GM23338 (cell line): ENCODE measurements around the gene PRSS23. TPM values are rescaled to one million over a fixed set of nuclear protein-coding genes. Genes with fewer than 3 reads are reported as not detected.
A peak's percentile ranks its signal among the peaks of the same experiment; 100 is the strongest.
"Not testable (repeated sequence)": the region's sequence is repeated elsewhere in the genome, so short reads cannot be mapped to it uniquely, and the experiment has no call there.

Experiments
- ATAC-seq: fragments of 200-7000 bp; cut with Tn5 transposase; 3 replicates; pipeline ENCODE4 v1.9.1; 2020
- DNase-seq: peaks from one replicate; pipeline ENCODE4 v3.0.0-alpha.2; 2015; ENCODE audit warnings: low spot score
- H2AFZ ChIP-seq: fragments of 200-600 bp; sonication (generic); 2 replicates; pipeline ENCODE4 v1.8.0; 2016; ENCODE audit warnings: antibody characterized with exemption, mild to moderate bottlenecking, moderate library complexity
- H3F3A ChIP-seq: fragments of 200-600 bp; sonication (generic); replicated peaks from 2 replicates; pipeline ENCODE4 v1.8.0; 2017; ENCODE audit warnings: antibody characterized with exemption, mixed run types, low read depth
- H3K27ac ChIP-seq: fragments of 200-600 bp; sonication (generic); 2 replicates; pipeline ENCODE4 v1.6.1; 2016; ENCODE audit warnings: low read depth
- H3K27me3 ChIP-seq: fragments of 200-600 bp; sonication (generic); 2 replicates; pipeline ENCODE4 v1.8.0; 2016; ENCODE audit warnings: mild to moderate bottlenecking, mixed run types, moderate library complexity; ENCODE audit not compliant: insufficient read depth
- H3K36me3 ChIP-seq: fragments of 200-600 bp; sonication (generic); 2 replicates; pipeline ENCODE4 v1.8.0; 2016; ENCODE audit warnings: mild to moderate bottlenecking; ENCODE audit not compliant: insufficient read depth
- H3K4me1 ChIP-seq: fragments of 200-600 bp; sonication (generic); 2 replicates; pipeline ENCODE4 v1.8.0; 2016; ENCODE audit warnings: mild to moderate bottlenecking, moderate library complexity; ENCODE audit not compliant: insufficient read depth
- H3K4me2 ChIP-seq: fragments of 200-600 bp; sonication (generic); 2 replicates; pipeline ENCODE4 v1.7.1; 2017; ENCODE audit warnings: mixed run types
- H3K4me3 ChIP-seq: fragments of 200-600 bp; sonication (generic); 2 replicates; pipeline ENCODE4 v1.6.1; 2016; ENCODE audit warnings: mixed run types
- H3K79me2 ChIP-seq: fragments of 200-600 bp; sonication (generic); replicated peaks from 2 replicates; pipeline ENCODE4 v1.8.0; 2017; ENCODE audit warnings: mild to moderate bottlenecking; ENCODE audit not compliant: insufficient read depth
- H3K9me2 ChIP-seq: fragments of 200-600 bp; sonication (generic); 2 replicates; pipeline ENCODE4 v1.8.0; 2017; ENCODE audit not compliant: insufficient read depth
- H4K20me1 ChIP-seq: fragments of 200-600 bp; sonication (generic); replicated peaks from 2 replicates; pipeline ENCODE4 v1.8.0; 2017; ENCODE audit warnings: mild to moderate bottlenecking; ENCODE audit not compliant: insufficient read depth
- H3K27ac Mint-ChIP-seq: 2 replicates; pipeline ENCODE4 v1.8.0; 2020; ENCODE audit warnings: inconsistent platforms, mild to moderate bottlenecking, moderate library complexity, mixed read lengths
- H3K27me3 Mint-ChIP-seq: 3 replicates; pipeline ENCODE4 v1.8.0; 2022; ENCODE audit warnings: low read depth, mild to moderate bottlenecking, moderate library complexity, mixed read lengths, inconsistent platforms; ENCODE audit not compliant: insufficient read depth, poor library complexity
- H3K36me3 Mint-ChIP-seq: 3 replicates; pipeline ENCODE4 v1.8.0; 2021; ENCODE audit warnings: low read depth, mild to moderate bottlenecking, inconsistent platforms, moderate library complexity, mixed read lengths
- H3K4me1 Mint-ChIP-seq: 3 replicates; pipeline ENCODE4 v1.8.0; 2020; ENCODE audit warnings: mild to moderate bottlenecking, inconsistent platforms, mixed read lengths
- H3K4me3 Mint-ChIP-seq: 3 replicates; pipeline ENCODE4 v1.8.0; 2021; ENCODE audit warnings: moderate library complexity, mild to moderate bottlenecking, inconsistent platforms, mixed read lengths
- H3K9me3 Mint-ChIP-seq: 3 replicates; pipeline ENCODE4 v1.8.0; 2020; ENCODE audit warnings: moderate library complexity, mild to moderate bottlenecking, inconsistent platforms, mixed read lengths
- CTCF ChIP-seq, 2 experiments: fragments of 200-600 bp in 1 of 2; sonication (generic) in 1 of 2; conservative IDR thresholded peaks; 2 replicates each; pipeline versions ENCODE4 v1.5.1 to v1.6.1; 2016 to 2017; ENCODE audit warnings: antibody characterized with exemption in 2 of 2, low read depth in 2 of 2, mild to moderate bottlenecking in 2 of 2, moderate library complexity in 1 of 2
- JUNB ChIP-seq: IDR thresholded peaks from one replicate; pipeline ENCODE4 v1.6.1; 2016; ENCODE audit warnings: antibody characterized with exemption; ENCODE audit not compliant: unreplicated experiment
- STAT1 ChIP-seq: IDR thresholded peaks from one replicate; pipeline ENCODE4 v1.6.1; 2016; ENCODE audit warnings: antibody characterized with exemption; ENCODE audit not compliant: unreplicated experiment
- ZNF114 ChIP-seq: fragments of 250-450 bp; sonication (Bioruptor Pico); IDR thresholded peaks from 2 replicates; pipeline ENCODE4 v1.5.0; 2020; ENCODE audit warnings: mild to moderate bottlenecking, moderate library complexity
- ZNF462 ChIP-seq: fragments of 250-450 bp; sonication (Bioruptor Pico); IDR thresholded peaks from 2 replicates; pipeline ENCODE4 v1.5.0; 2020; ENCODE audit warnings: mild to moderate bottlenecking, moderate library complexity
- polyA plus RNA-seq: library from polyadenylated mRNA; unstranded; fragments of >200 nt; fragmentation: Nextera tagmentation; extraction: Ambion mirVana; gene quantifications from 2 replicates; pipeline ENCODE4 v1.2.1, GENCODE V29; 2016
- total RNA-seq: library from RNA; depleted of rRNA; stranded (reverse); fragments of >200 nt; shearing (Covaris generic); gene quantifications from 2 replicates; pipeline ENCODE4 v1.2.3, GENCODE V29; 2014

Gene PRSS23
- total and polyA plus RNA-seq, 2 experiments from 2014 or later = 3.9 to 4.7 TPM

- TF ChIP-seq ZNF462 (CRISPR knock-in tag) (no peak), ZNF114 (CRISPR knock-in tag) (no peak), JUNB (no peak), CTCF (conservative IDR thresholded peaks at IDR 0.05; ENCODE audit: low read depth in 2 of 2) (peak; percentile 74 to 89), STAT1 (no peak)
These were observed 18.3 kb downstream of the PRSS23 start (continued) for GRCh38 chr11:86818462-86819192.

- H3K27me3 Mint-ChIP-seq, H4K20me1 ChIP-seq, ATAC-seq, H3K36me3 Mint-ChIP-seq, H3K9me3 Mint-ChIP-seq, H3K4me2 ChIP-seq, H3K27ac Mint-ChIP-seq, H3K27ac ChIP-seq, DNase-seq, H3K4me1 ChIP-seq, H2AFZ ChIP-seq, H3F3A ChIP-seq, H3K9me2 ChIP-seq, H3K4me3 ChIP-seq, H3K36me3 ChIP-seq, H3K4me1 Mint-ChIP-seq, H3K79me2 ChIP-seq, H3K4me3 Mint-ChIP-seq, H3K27me3 ChIP-seq: not testable (repeated sequence)
These were observed 23.8 kb downstream of the PRSS23 start for GRCh38 chr11:86824139-86824538.

- H3K4me1 ChIP-seq, H3K79me2 ChIP-seq, H3K27ac Mint-ChIP-seq, H3K9me2 ChIP-seq, H3K4me3 Mint-ChIP-seq, H3K27me3 ChIP-seq, H3K36me3 Mint-ChIP-seq, H2AFZ ChIP-seq, DNase-seq, H4K20me1 ChIP-seq, H3K4me3 ChIP-seq, H3K4me1 Mint-ChIP-seq, H3F3A ChIP-seq, H3K9me3 Mint-ChIP-seq, ATAC-seq, H3K36me3 ChIP-seq, H3K27ac ChIP-seq, H3K4me2 ChIP-seq: not testable (repeated sequence)
- H3K27me3 Mint-ChIP-seq = peaks cover 11% of the 10 kb centered on the region
These were observed 34.0 kb downstream of the PRSS23 start for GRCh38 chr11:86834376-86834775.

GRCh38 chr11:86844762-86845508 lies 44.6 kb downstream of the PRSS23 start:
- H3F3A ChIP-seq, H3K4me2 ChIP-seq, H3K9me2 ChIP-seq, DNase-seq, H4K20me1 ChIP-seq, H3K79me2 ChIP-seq, H3K36me3 Mint-ChIP-seq, H2AFZ ChIP-seq, H3K27me3 ChIP-seq, H3K4me3 ChIP-seq, H3K4me1 ChIP-seq, H3K27ac ChIP-seq, H3K27me3 Mint-ChIP-seq, H3K4me1 Mint-ChIP-seq, H3K4me3 Mint-ChIP-seq, H3K27ac Mint-ChIP-seq, H3K36me3 ChIP-seq, ATAC-seq: not testable (repeated sequence)
- H3K9me3 Mint-ChIP-seq = peaks cover 13% of the 10 kb centered on the region
